HUES64 (cell line): Measurements from ENCODE around the gene UCN.
"Not testable (repeated sequence)": the region's sequence is repeated elsewhere in the genome, so short reads cannot be mapped to it uniquely, and the experiment has no call there.

Experiments
- H3K27ac ChIP-seq: 2 replicates; pipeline ENCODE4 v1.7.0; 2013; ENCODE audit warnings: low read depth, low read length, inconsistent platforms
- H3K27me3 ChIP-seq: 2 replicates; pipeline ENCODE4 v1.6.1; 2013; ENCODE audit warnings: mild to moderate bottlenecking, low read length; ENCODE audit not compliant: insufficient read depth
- H3K36me3 ChIP-seq: 2 replicates; pipeline ENCODE4 v1.6.1; 2013; ENCODE audit warnings: mild to moderate bottlenecking, low read length; ENCODE audit not compliant: insufficient read depth
- H3K4me1 ChIP-seq: 2 replicates; pipeline ENCODE4 v1.6.1; 2013; ENCODE audit warnings: mild to moderate bottlenecking, low read length, moderate library complexity; ENCODE audit not compliant: insufficient read depth
- H3K4me3 ChIP-seq: 2 replicates; pipeline ENCODE4 v1.5.1; 2013; ENCODE audit warnings: mild to moderate bottlenecking, low read length, moderate library complexity
- H3K9ac ChIP-seq: 2 replicates; pipeline ENCODE4 v1.6.1; 2013; ENCODE audit warnings: mild to moderate bottlenecking, low read depth, low read length
- H3K9me3 ChIP-seq: 2 replicates; pipeline ENCODE4 v1.6.1; 2013; ENCODE audit warnings: low read depth, low read length; ENCODE audit not compliant: insufficient read depth
- WGBS: fragments of 150-250, 120-280 bp; methylation state at CpG from one replicate; pipeline ENCODE4 v1.1.7; 2013; ENCODE audit warnings: missing lambda C conversion rate; 5-methylcytosine and 5-hydroxymethylcytosine counted together

UCN gene

GRCh38 chr2:27268296-27268695 is 39.9 kb downstream of the UCN start:
- not testable (repeated sequence) for H3K4me1 ChIP-seq, H3K27ac ChIP-seq, H3K36me3 ChIP-seq, H3K9ac ChIP-seq, H3K9me3 ChIP-seq, H3K4me3 ChIP-seq
- H3K27me3 ChIP-seq = peaks cover 50% of the 10 kb centered on the region
- WGBS = 94% methylated on average over 13 of the region's 13 CpGs

GRCh38 chr2:27265536-27265870 is 42.7 kb downstream of the UCN start:
- no peak overlapping the region; the same call in 1 of the 2 replicates for H3K9ac ChIP-seq

GRCh38 chr2:27264753-27265535 is 43.3 kb downstream of the UCN start:
- Histone ChIP-seq H3K27me3 (peaks cover 80% of the 10 kb centered on the region), H3K4me1 (peaks cover 13% of the 10 kb centered on the region), H3K4me3 (peak overlapping the region; percentile 72), H3K9me3 (no peaks in the 10 kb centered on the region), H3K9ac (peak overlapping the region; percentile 67), H3K27ac (no peak overlapping the region), H3K36me3 (no peaks in the 10 kb centered on the region)
- 5% methylated on average over 56 of the region's 56 CpGs for WGBS

More at GRCh38 chr2:27265536-27265870, 42.7 kb downstream of the UCN start:
- Histone ChIP-seq H3K4me3 (no peak overlapping the region), H3K27ac (no peak overlapping the region), H3K27me3 (peaks cover 78% of the 10 kb centered on the region), H3K36me3 (no peaks in the 10 kb centered on the region), H3K9me3 (no peaks in the 10 kb centered on the region), H3K4me1 (peaks cover 13% of the 10 kb centered on the region)

- Histone ChIP-seq H3K36me3 (no peaks in the 10 kb centered on the region), H3K4me3 (peak overlapping the region; percentile 72), H3K27ac (no peak overlapping the region), H3K27me3 (peaks cover 85% of the 10 kb centered on the region), H3K9ac (peak overlapping the region; percentile 67; the same call in 1 of the 2 replicates), H3K9me3 (no peaks in the 10 kb centered on the region), H3K4me1 (peaks cover 13% of the 10 kb centered on the region)
- 1% methylated on average over 32 of the region's 38 CpGs for WGBS
These were observed 43.9 kb downstream of the UCN start for GRCh38 chr2:27264253-27264752.

- no peak overlapping the region for H3K27ac ChIP-seq
- H3K4me3 ChIP-seq = peak overlapping the region; percentile 72
- H3K9ac ChIP-seq = no peak overlapping the region
- H3K27me3 ChIP-seq = peaks cover 89% of the 10 kb centered on the region
- H3K4me1 ChIP-seq = peaks cover 13% of the 10 kb centered on the region
- H3K36me3 ChIP-seq = no peaks in the 10 kb centered on the region
- H3K9me3 ChIP-seq = no peaks in the 10 kb centered on the region
- 1% methylated on average over 46 of the region's 46 CpGs for WGBS
These were observed 44.7 kb downstream of the UCN start for GRCh38 chr2:27263287-27264252.

GRCh38 chr2:27262379-27263286 is 45.6 kb downstream of the UCN start, which contains the start of gene SLC30A3:
TSS of gene SLC30A3 (minus strand) at chr2:27263047. CDS start at chr2:27262906, 141 bp downstream.
- WGBS = 1% methylated on average over 96 of the region's 96 CpGs
- Histone ChIP-seq H3K9me3 (no peaks in the 10 kb centered on the region), H3K27me3 (peaks cover 86% of the 10 kb centered on the region), H3K36me3 (no peaks in the 10 kb centered on the region), H3K9ac (peak within 1 kb of the TSS; percentile 30; the same call in 1 of the 2 replicates), H3K27ac (no peak within 1 kb of the TSS), H3K4me3 (peak within 1 kb of the TSS; percentile 72), H3K4me1 (peaks cover 13% of the 10 kb centered on the region)

GRCh38 chr2:27261926-27262298 is 46.3 kb downstream of the UCN start:
- Histone ChIP-seq H3K9ac (no peak overlapping the region), H3K36me3 (no peaks in the 10 kb centered on the region), H3K27me3 (peaks cover 79% of the 10 kb centered on the region), H3K27ac (no peak overlapping the region), H3K4me1 (peaks cover 13% of the 10 kb centered on the region), H3K9me3 (no peaks in the 10 kb centered on the region), H3K4me3 (peak overlapping the region; percentile 72)
- WGBS = 2% methylated on average over 40 of the region's 40 CpGs

- no peak overlapping the region for H3K27ac ChIP-seq
- H3K4me3 ChIP-seq = peak overlapping the region; percentile 72
- no peak overlapping the region for H3K9ac ChIP-seq
- H3K27me3 ChIP-seq = peaks cover 74% of the 10 kb centered on the region
- no peaks in the 10 kb centered on the region for H3K36me3 ChIP-seq
- 47% methylated on average over 11 of the region's 11 CpGs for WGBS
- peaks cover 13% of the 10 kb centered on the region for H3K4me1 ChIP-seq
- no peaks in the 10 kb centered on the region for H3K9me3 ChIP-seq
These were observed 46.9 kb downstream of the UCN start for GRCh38 chr2:27261241-27261925.

- Histone ChIP-seq H3K9ac (no peak overlapping the region), H3K27ac (no peak overlapping the region), H3K36me3 (no peaks in the 10 kb centered on the region), H3K9me3 (no peaks in the 10 kb centered on the region), H3K4me1 (peaks cover 6% of the 10 kb centered on the region; the same call in 1 of the 2 replicates), H3K27me3 (peaks cover 41% of the 10 kb centered on the region), H3K4me3 (no peak overlapping the region)
- WGBS = 94% methylated on average over 8 of the region's 8 CpGs
These were observed 50.2 kb downstream of the UCN start for GRCh38 chr2:27258051-27258450.
